ENCODE measurements around the gene RBM38. TPM values are rescaled to one million over a fixed set of nuclear protein-coding genes. Genes with fewer than 3 reads are reported as not detected.

RBM38 gene
- polyA plus RNA-seq, 3 donors: 28.3 to 34.5 (median 32.6) TPM

- DNase-seq (ENCODE audit: extremely low read depth in 1 of 11, low read depth in 9 of 11, low spot score in 4 of 11): no peak
Observed at GRCh38 chr20:57369596-57369995, 21.6 kb upstream of the RBM38 start.

- DNase-seq (ENCODE audit: extremely low read depth in 1 of 11, low read depth in 9 of 11, low spot score in 4 of 11): no peak
Observed at GRCh38 chr20:57370316-57370715, 20.9 kb upstream of the RBM38 start.

- DNase-seq (ENCODE audit: extremely low read depth in 1 of 11, low read depth in 9 of 11, low spot score in 4 of 11): no peak
Observed at GRCh38 chr20:57371363-57371762, 19.8 kb upstream of the RBM38 start.

DNA sequence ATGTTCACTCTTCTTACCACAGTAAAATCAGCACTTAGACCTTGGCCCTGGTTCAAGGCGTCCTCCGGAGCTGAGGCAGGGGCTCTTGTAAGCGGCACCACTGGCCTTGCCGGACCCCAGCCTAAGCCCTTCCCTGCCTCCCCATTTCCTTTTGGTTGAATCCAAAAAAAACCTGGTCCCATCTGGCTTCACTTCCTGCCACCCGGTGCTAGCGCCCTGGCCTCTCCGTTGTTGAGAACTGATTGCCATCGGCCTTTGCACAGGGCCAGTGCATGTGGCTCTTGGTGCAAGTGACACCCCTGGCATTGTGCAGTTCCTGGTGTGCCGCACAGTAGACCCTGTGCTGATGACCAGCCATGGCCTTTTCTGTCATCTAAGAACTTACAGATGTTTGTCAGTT is 19.0 kb upstream of the RBM38 start:
- no peak for DNase-seq (ENCODE audit: extremely low read depth in 1 of 11, low read depth in 9 of 11, low spot score in 4 of 11)

- no peak for DNase-seq (ENCODE audit: extremely low read depth in 1 of 11, low read depth in 9 of 11, low spot score in 4 of 11)
Observed at GRCh38 chr20:57372581-57373350, 18.4 kb upstream of the RBM38 start.

DNA sequence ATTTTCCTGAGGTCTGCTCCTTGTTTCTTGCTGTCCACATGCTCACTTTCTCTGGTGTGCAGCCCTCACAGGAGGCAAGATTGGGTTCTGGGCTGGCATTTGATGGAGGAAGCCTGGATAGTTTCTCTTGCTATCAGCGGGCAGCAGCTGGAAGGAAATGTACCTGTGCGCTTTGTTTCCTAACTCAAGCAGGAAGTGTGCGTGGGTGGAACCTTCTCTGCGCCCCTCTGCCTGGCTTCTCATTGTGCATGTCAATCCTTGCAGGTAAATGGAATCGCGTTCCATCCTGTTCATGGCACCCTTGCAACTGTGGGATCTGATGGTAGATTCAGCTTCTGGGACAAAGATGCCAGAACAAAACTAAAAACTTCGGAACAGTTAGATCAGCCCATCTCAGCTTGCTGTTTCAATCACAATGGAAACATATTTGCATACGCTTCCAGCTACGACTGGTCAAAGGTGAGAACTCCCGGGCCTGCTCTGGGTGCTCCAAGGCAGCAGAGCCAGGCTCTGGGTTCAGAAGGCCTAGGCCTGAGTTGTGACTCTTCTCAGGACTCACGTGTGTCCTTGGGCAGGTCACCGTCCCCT is 16.8 kb upstream of the RBM38 start:
- no peak for DNase-seq (ENCODE audit: extremely low read depth in 1 of 11, low read depth in 9 of 11, low spot score in 4 of 11)

DNA sequence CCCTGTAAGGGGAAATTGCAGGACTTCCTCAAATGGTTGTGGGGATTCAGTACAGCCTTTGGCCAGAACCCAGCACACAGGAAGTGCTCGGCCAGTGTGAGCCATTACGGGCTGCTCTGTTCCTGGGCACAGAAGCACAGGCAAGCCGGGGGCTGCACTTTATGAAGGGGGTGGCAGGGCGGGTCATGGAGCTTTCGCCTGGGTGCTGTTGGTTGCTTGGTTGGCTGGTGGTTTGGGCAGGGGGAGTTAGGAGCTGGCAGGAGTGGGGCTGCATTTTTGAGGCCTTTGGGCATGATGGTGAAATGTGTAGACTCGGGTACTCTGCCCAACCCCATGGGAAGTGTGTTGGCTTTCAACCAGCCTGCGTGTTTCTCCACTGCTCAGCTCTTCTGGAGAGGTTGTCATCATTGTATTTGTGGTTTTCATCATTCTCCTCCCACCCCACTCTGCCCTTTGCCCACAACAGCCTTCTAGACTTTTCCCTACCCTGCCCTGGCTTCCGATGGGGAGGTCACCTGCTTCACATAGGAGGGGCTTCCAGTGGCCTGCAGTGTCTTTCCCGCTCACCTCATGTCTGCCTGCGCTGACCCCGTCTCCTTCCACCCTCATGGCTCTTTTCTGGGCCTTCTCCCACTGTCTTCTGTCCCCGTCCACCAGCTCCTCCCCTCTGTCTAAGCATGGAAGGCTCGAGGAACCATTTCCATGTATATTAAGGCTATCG is 16.1 kb upstream of the RBM38 start:
- DNase-seq (ENCODE audit: extremely low read depth in 1 of 11, low read depth in 9 of 11, low spot score in 4 of 11): no peak

DNA sequence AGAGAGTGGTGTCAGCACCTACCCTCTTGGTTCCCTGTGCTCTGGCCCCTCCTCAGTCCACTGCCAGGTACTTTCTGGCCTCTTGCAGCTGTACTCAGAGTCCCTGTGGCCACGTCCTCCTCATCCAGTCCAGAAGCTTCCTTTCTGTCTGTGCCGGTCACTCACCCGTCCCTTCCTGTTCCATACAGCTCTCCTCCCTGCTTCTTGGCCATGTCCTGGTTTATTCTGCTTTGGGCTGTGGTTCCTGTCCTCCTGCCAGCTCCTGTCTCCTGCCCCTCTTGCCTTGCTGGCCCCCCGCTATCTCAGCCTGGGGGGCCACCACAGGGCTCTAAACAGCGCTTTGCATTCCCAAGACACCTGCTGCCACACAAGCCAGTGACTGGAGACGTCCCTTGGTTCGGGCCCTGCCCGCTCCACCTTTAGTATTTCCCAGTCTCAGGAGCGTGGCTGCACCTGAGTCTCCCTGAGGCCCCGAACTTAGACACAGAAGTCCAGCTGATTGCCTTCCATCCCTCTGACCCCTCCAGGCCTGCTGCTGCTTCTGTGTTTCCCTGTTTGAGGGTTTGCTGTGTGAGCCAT is 15.5 kb upstream of the RBM38 start:
- DNase-seq (ENCODE audit: extremely low read depth in 1 of 11, low read depth in 9 of 11, low spot score in 4 of 11): no peak

DNA sequence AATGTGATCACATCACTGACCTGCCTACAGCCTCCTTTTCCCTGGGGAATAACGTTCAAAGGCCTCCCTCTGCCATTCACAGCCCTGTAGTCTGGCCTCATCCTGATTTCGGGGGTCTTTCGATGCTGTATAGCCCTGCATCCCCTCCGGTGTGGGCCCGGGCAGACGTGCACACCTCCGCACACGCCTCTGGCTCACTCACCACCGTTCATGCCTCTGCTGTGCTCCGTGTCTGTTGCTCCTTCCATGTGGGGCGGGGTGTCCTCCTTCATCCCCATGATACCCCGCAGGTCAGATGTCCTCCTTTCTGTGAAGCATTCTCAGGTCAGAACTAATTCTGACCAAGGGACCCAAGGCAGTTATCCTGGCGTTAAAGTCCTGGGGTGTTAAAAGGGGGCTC is 13.8 kb upstream of the RBM38 start:
- DNase-seq (ENCODE audit: extremely low read depth in 1 of 11, low read depth in 9 of 11, low spot score in 4 of 11): no peak

- DNase-seq (ENCODE audit: extremely low read depth in 1 of 11, low read depth in 9 of 11, low spot score in 4 of 11): no peak
Observed at GRCh38 chr20:57378107-57378506, 13.1 kb upstream of the RBM38 start.

DNA sequence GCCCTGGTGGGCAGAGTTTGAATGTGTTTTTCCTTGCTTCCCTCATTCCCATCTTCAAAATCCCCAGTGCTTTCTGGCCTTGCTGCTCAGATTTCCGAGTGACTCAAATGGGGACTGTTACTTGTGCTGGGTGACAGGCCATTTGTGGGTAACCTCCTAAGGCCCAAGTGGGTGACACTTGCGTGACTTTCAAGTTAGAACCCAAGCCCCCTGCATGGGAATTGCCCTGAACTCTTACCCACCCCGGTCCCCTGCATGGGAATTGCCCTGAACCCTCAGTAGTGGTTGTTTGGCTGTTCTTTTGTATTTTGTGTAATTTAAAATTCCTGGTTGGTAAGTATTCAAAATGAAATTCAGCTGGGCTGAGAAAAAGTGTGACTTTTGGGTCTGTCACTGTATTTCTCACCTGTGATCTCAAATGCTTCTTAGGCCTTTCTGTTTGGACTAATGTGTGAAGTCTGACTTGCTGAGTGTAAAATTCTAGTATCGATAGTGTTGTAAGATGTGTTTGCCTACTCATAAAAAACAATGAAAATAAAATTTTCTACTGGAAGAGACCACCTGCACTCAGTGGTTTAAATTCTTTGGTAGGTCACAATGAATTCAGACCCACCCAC is 12.4 kb upstream of the RBM38 start:
- no peak for DNase-seq (ENCODE audit: extremely low read depth in 1 of 11, low read depth in 9 of 11, low spot score in 4 of 11)

- DNase-seq (ENCODE audit: extremely low read depth in 1 of 11, low read depth in 9 of 11, low spot score in 4 of 11): no peak
Observed at GRCh38 chr20:57379263-57379647, 11.9 kb upstream of the RBM38 start.

GRCh38 chr20:57380081-57380750 is 11.0 kb upstream of the RBM38 start:
- DNase-seq (ENCODE audit: extremely low read depth in 1 of 11, low read depth in 9 of 11, low spot score in 4 of 11): no peak

- peak in 2 of 11 donors; percentile 59 to 75 for DNase-seq (ENCODE audit: extremely low read depth in 1 of 11, low read depth in 9 of 11, low spot score in 4 of 11)
Observed at GRCh38 chr20:57381596-57382503, 9.3 kb upstream of the RBM38 start.

DNA sequence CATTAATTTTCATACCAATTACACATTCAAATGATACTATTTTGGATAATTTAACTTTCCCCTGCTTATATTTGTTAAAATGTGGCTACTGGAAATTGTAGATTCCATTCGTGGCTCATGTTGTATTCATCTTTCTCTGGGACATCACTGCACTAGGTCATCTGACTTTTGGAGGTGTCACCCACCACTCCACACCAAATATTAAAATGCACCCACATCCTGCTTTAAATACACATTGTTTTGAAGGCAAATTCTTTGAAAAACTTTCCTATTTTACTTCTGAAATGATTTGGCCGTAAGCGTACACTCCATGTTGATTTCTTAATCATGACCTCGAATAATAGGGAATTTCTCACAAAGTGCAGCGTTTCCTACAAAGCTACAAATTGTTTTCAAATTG is 8.7 kb upstream of the RBM38 start:
- no peak for DNase-seq (ENCODE audit: extremely low read depth in 1 of 11, low read depth in 9 of 11, low spot score in 4 of 11)

- no peak for DNase-seq (ENCODE audit: extremely low read depth in 1 of 11, low read depth in 9 of 11, low spot score in 4 of 11)
Observed at GRCh38 chr20:57383447-57384347, 7.5 kb upstream of the RBM38 start.

GRCh38 chr20:57384486-57384885 is 6.7 kb upstream of the RBM38 start:
- DNase-seq (ENCODE audit: extremely low read depth in 1 of 11, low read depth in 9 of 11, low spot score in 4 of 11): no peak
